K562 (cell line): ENCODE measurements around the gene SEPTIN2. TPM values are rescaled to one million over a fixed set of nuclear protein-coding genes. Genes with fewer than 3 reads are reported as not detected.

Experiments
- BRCA1 ChIP-seq, 2 experiments: fragments of 450-650 bp in 1 of 2; sonication (generic) in 1 of 2; formaldehyde crosslinking in 1 of 2; IDR thresholded peaks; 2 replicates each; pipeline versions ENCODE4 v1.5.0 to v1.6.1; 2017 to 2020; ENCODE audit warnings: mild to moderate bottlenecking in 1 of 2, missing genetic modification reagents in 1 of 2
- CHD1 ChIP-seq: fragments of 200-600 bp; sonication (generic); IDR thresholded peaks from one replicate; pipeline ENCODE4 v1.6.1; 2012; ENCODE audit warnings: mild to moderate bottlenecking, moderate library complexity, low read length, inconsistent platforms
- ELF4 ChIP-seq: fragments of 450-650 bp; formaldehyde crosslinking; IDR thresholded peaks from 2 replicates; pipeline ENCODE4 v1.4.0; 2022; ENCODE audit warnings: missing genetic modification characterization
- NBN ChIP-seq: fragments of 450-650 bp; IDR thresholded peaks from 2 replicates; pipeline ENCODE4 v1.6.1; 2016; ENCODE audit warnings: low read depth, mild to moderate bottlenecking
- NONO ChIP-seq, 2 experiments: fragments of 200-400 bp in 1 of 2; fragments of 450-650 bp in 1 of 2; formaldehyde crosslinking in 1 of 2; IDR thresholded peaks; 2 replicates each; pipeline ENCODE4 v1.6.1; 2017; ENCODE audit warnings: low read depth in 2 of 2, mild to moderate bottlenecking in 2 of 2, moderate library complexity in 2 of 2, low read length in 1 of 2
- PCBP2 ChIP-seq: fragments of 200-400 bp; formaldehyde crosslinking; IDR thresholded peaks from 2 replicates; pipeline ENCODE4 v1.6.1; 2018; ENCODE audit warnings: low read length, low read depth, mild to moderate bottlenecking, moderate library complexity; ENCODE audit not compliant: poor library complexity, severe bottlenecking
- PHB2 ChIP-seq: fragments of 450-650 bp; IDR thresholded peaks from 2 replicates; pipeline ENCODE4 v1.6.1; 2017; ENCODE audit warnings: low read depth
- RBM25 ChIP-seq: fragments of 200-400 bp; formaldehyde crosslinking; IDR thresholded peaks from 2 replicates; pipeline ENCODE4 v1.6.1; 2018; ENCODE audit warnings: low read length, low read depth, moderate library complexity; ENCODE audit not compliant: severe bottlenecking
- SNIP1 ChIP-seq: fragments of 450-650 bp; IDR thresholded peaks from 2 replicates; pipeline ENCODE4 v1.7.1; 2017; ENCODE audit warnings: low read depth, mild to moderate bottlenecking
- TFAM ChIP-seq: fragments of 250-450 bp; sonication (Bioruptor Pico); conservative IDR thresholded peaks from 2 replicates; pipeline ENCODE4 v1.5.0; 2021; ENCODE audit warnings: mild to moderate bottlenecking, moderate library complexity
- ZBTB1 ChIP-seq: sonication (generic); formaldehyde crosslinking; IDR thresholded peaks from 2 replicates; pipeline ENCODE4 v1.8.1; 2023; ENCODE audit warnings: missing genetic modification reagents, low read depth, mild to moderate bottlenecking, borderline replicate concordance
- ZEB2 ChIP-seq: fragments of 450-650 bp; IDR thresholded peaks from 2 replicates; pipeline ENCODE4 v1.6.1; 2016
- ZNF436 ChIP-seq: fragments of 250-450, 450-650 bp; sonication (Bioruptor Pico); formaldehyde crosslinking; IDR thresholded peaks from 2 replicates; pipeline ENCODE4 v1.7.0; 2020; ENCODE audit warnings: mild to moderate bottlenecking
- ZNF589 ChIP-seq: fragments of 200-800 bp; sonication (Bioruptor generic); IDR thresholded peaks from 2 replicates; pipeline ENCODE4 v1.6.1; 2016; ENCODE audit warnings: low read depth, missing genetic modification characterization, missing compliant biosample characterization
- ZNF766 ChIP-seq: fragments of 200-800 bp; sonication (Bioruptor generic); conservative IDR thresholded peaks from 2 replicates; pipeline ENCODE4 v1.6.1; 2016; ENCODE audit warnings: missing genetic modification characterization, missing compliant biosample characterization
- ZNF778 ChIP-seq: fragments of 450-650 bp; formaldehyde crosslinking; IDR thresholded peaks from 2 replicates; pipeline ENCODE4 v1.4.0; 2020; ENCODE audit warnings: mild to moderate bottlenecking, moderate library complexity
- polyA plus RNA-seq, 8 experiments: library from polyadenylated mRNA; depleted of rRNA in 4 of 8; stranded (reverse) in 5 of 8; unstranded in 3 of 8; fragments of >200 nt; fragmentation: Nextera tagmentation in 2 of 8; fragmentation: Illumina TruSeq in 1 of 8; extraction: Ambion mirVana in 2 of 8; extraction: Trizol in 1 of 8; gene quantifications; 2 replicates each; pipeline versions ENCODE4 v1.2.1 to v1.2.3, GENCODE V29; 2011 to 2014; ENCODE audit warnings: inconsistent platforms in 1 of 8, missing spikeins in 1 of 8
- total RNA-seq, 7 experiments: library from RNA; depleted of rRNA in 6 of 7; stranded (reverse); fragments of >200 nt in 6 of 7; fragmentation: Illumina TruSeq in 2 of 7; extraction: Trizol in 2 of 7; gene quantifications; 2 replicates each; pipeline versions ENCODE4 v1.2.1 to v1.2.3, GENCODE V29; 2011 to 2021; ENCODE audit warnings: low replicate concordance in 1 of 7
- TF ChIP-seq, protein P1 (sequence below): fragments of 250-450 bp; sonication (Bioruptor Pico); IDR thresholded peaks from 2 replicates; pipeline ENCODE4 v1.5.0; 2020; ENCODE audit warnings: mild to moderate bottlenecking, borderline replicate concordance
- TF ChIP-seq, protein P2 (sequence below): sonication (generic); formaldehyde crosslinking; IDR thresholded peaks from 2 replicates; pipeline ENCODE4 v1.8.1; 2023; ENCODE audit warnings: mild to moderate bottlenecking, missing genetic modification reagents
- TF ChIP-seq, protein P3 (sequence below), 2 experiments: fragments of 200-800 bp in 1 of 2; sonication (Bioruptor generic) in 1 of 2; sonication (generic) in 1 of 2; formaldehyde crosslinking in 1 of 2; IDR thresholded peaks in 1 of 2; conservative IDR thresholded peaks in 1 of 2; 2 replicates each; pipeline versions ENCODE4 v1.5.0 to v1.6.1; 2016 to 2020; ENCODE audit warnings: missing compliant biosample characterization in 1 of 2, missing genetic modification characterization in 1 of 2, missing genetic modification reagents in 1 of 2
- TF ChIP-seq, protein P4 (sequence below), 3 experiments: fragments of 200-800 bp in 1 of 3; sonication (Bioruptor generic) in 1 of 3; sonication (generic) in 1 of 3; formaldehyde crosslinking in 1 of 3; IDR thresholded peaks; 2 replicates each; pipeline versions ENCODE4 v1.6.1 to v1.8.0; 2016 to 2022; ENCODE audit warnings: mild to moderate bottlenecking in 2 of 3, missing compliant biosample characterization in 2 of 3, missing genetic modification characterization in 2 of 3, missing genetic modification reagents in 1 of 3

SEPTIN2 gene
- total and polyA plus RNA-seq, 9 of the 15 experiments (the other 6 are each of a cell fraction or from before 2014, with no cell fraction given) = 121 to 367 (median 166) TPM

DNA sequence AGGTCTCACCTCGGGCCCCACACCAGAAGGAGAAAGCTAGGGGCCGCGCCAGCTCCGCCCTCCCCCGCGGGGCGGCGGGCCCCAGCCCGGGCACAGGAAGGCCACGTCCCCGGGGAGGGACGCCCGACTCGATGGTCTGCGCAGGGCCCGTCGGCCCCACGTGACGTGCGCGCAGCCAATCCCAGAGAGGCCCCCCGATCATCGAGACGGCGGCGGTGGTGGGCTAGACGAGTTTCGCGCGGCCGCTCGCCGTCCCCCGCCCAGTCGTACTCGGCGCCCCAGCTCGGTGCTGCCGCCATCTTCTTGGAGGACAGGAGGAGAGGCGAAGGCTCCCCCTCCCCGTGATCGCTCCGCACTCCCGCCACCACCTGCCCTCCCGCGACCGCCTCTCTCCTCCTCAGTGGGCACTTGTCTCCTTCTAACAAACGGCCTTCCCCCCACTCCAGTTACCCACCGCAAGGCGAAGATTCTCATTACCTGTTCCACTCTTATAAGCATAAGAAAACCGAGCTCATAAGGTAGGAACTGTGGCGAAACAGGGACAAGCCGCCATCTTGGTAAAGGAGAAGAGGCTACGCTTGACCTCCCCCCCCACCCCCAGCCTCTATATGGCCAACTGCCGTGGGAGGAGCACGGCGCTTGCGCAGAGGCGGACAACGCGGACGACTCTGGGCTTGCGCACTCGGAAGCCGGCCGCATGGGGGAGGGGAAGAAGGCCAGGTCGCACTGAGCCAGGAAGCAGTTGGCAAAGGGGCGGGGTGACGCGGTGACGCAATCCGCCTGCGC is 439 bp upstream of the SEPTIN2 start, which contains the start of gene HDLBP (continued):
- TF ChIP-seq BRCA1 (IDR thresholded peaks at IDR 0.05) (no peak), BRCA1 (CRISPR knock-in tag; IDR thresholded peaks at IDR 0.05) (no peak), ZBTB1 (CRISPR knock-in tag) (no peak), CHD1 (peak; percentile 91), ELF4 (no peak; the same call in 1 of the 2 replicates), NBN (0 out of 2 replicates have a peak, but pooled peaks have one; percentile 45), ZNF436 (CRISPR knock-in tag) (no peak), ZEB2 (no peak), PHB2 (no peak), PCBP2 (peak; percentile 29), ZNF778 (no peak), ZNF589 (CRISPR knock-in tag) (peak; percentile 25; the same call in 1 of the 2 replicates), RBM25 (peak; percentile 94), ZNF766 (no peak; the same call in 1 of the 2 replicates), TFAM (CRISPR knock-in tag) (no peak), SNIP1 (peak; percentile 82), NONO (IDR thresholded peaks at IDR 0.05; ENCODE audit: low read depth in 2 of 2, low read length in 1 of 2) (no peak; a peak in 1 of 4 replicates)
- TF ChIP-seq, protein P1, sequence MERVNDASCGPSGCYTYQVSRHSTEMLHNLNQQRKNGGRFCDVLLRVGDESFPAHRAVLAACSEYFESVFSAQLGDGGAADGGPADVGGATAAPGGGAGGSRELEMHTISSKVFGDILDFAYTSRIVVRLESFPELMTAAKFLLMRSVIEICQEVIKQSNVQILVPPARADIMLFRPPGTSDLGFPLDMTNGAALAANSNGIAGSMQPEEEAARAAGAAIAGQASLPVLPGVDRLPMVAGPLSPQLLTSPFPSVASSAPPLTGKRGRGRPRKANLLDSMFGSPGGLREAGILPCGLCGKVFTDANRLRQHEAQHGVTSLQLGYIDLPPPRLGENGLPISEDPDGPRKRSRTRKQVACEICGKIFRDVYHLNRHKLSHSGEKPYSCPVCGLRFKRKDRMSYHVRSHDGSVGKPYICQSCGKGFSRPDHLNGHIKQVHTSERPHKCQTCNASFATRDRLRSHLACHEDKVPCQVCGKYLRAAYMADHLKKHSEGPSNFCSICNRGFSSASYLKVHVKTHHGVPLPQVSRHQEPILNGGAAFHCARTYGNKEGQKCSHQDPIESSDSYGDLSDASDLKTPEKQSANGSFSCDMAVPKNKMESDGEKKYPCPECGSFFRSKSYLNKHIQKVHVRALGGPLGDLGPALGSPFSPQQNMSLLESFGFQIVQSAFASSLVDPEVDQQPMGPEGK = no peak
- TF ChIP-seq, protein P2, sequence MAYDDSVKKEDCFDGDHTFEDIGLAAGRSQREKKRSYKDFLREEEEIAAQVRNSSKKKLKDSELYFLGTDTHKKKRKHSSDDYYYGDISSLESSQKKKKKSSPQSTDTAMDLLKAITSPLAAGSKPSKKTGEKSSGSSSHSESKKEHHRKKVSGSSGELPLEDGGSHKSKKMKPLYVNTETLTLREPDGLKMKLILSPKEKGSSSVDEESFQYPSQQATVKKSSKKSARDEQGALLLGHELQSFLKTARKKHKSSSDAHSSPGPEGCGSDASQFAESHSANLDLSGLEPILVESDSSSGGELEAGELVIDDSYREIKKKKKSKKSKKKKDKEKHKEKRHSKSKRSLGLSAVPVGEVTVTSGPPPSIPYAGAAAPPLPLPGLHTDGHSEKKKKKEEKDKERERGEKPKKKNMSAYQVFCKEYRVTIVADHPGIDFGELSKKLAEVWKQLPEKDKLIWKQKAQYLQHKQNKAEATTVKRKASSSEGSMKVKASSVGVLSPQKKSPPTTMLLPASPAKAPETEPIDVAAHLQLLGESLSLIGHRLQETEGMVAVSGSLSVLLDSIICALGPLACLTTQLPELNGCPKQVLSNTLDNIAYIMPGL = 0 out of 2 replicates have a peak, but pooled peaks have one; percentile 17
- TF ChIP-seq, protein P3, sequence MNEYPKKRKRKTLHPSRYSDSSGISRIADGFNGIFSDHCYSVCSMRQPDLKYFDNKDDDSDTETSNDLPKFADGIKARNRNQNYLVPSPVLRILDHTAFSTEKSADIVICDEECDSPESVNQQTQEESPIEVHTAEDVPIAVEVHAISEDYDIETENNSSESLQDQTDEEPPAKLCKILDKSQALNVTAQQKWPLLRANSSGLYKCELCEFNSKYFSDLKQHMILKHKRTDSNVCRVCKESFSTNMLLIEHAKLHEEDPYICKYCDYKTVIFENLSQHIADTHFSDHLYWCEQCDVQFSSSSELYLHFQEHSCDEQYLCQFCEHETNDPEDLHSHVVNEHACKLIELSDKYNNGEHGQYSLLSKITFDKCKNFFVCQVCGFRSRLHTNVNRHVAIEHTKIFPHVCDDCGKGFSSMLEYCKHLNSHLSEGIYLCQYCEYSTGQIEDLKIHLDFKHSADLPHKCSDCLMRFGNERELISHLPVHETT (CRISPR knock-in tag; conservative IDR thresholded peaks at IDR 0.05 in 1 of 2, IDR thresholded peaks at IDR 0.05 in 1 of 2) = peak in 1 of 2 experiments; percentile 5; a peak in 1 of 4 replicates
- TF ChIP-seq, protein P4, sequence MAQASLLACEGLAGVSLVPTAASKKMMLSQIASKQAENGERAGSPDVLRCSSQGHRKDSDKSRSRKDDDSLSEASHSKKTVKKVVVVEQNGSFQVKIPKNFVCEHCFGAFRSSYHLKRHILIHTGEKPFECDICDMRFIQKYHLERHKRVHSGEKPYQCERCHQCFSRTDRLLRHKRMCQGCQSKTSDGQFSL (CRISPR knock-in tag; IDR thresholded peaks at IDR 0.05) = peak; percentile 99
- TF ChIP-seq, protein P4 (tag; IDR thresholded peaks at IDR 0.05) = peak in 1 of 2 experiments; percentile 99; a peak in 2 of 4 replicates
